ENCODE data around the gene MYO18A. TPM values are rescaled to one million over a fixed set of nuclear protein-coding genes. Genes with fewer than 3 reads are reported as not detected.

Gene MYO18A
- total RNA-seq, 3 donors from 2014 or later (not counting 1 experiment from before 2014, with no cell fraction given): 110 to 117 (median 115) TPM

GRCh38 chr17:29124925-29125273 lies 55.3 kb downstream of the MYO18A start:
- Mint-ChIP-seq H3K4me3 (no peak overlapping the region), H3K27ac (peak overlapping the region in 1 of 2 donors; percentile 68), H3K27me3 (ENCODE audit: low read depth in 2 of 2) (no peaks in the 10 kb centered on the region), H3K9me3 (no peaks in the 10 kb centered on the region), H3K4me1 (peaks cover 0 to 19% of the 10 kb centered on the region in 2 donors), H3K36me3 (no peaks in the 10 kb centered on the region)
- intact Hi-C loops (cut with micrococcal nuclease): no loop called here
- TF ChIP-seq CTCF (IDR thresholded peaks at IDR 0.05): no peak
- no peaks in the 10 kb centered on the region for H3K9me3 ChIP-seq (ENCODE audit: control insufficient read depth, insufficient read depth, low read length)
- DNase-seq: no peak
- 96% methylated on average over 5 of the region's 5 CpGs for WGBS (ENCODE audit: insufficient coverage)
- no peak for ATAC-seq
- no peak overlapping the region for H3K4me3 ChIP-seq (ENCODE audit: low read length)
- H3K36me3 ChIP-seq (ENCODE audit: control insufficient read depth, insufficient read depth, low read length): peaks cover 48% of the 10 kb centered on the region
- H3K4me1 ChIP-seq (ENCODE audit: control insufficient read depth, insufficient read depth, low read length): peaks cover 15% of the 10 kb centered on the region
- no peak overlapping the region for H3K27ac ChIP-seq (ENCODE audit: low read length)
- no peaks in the 10 kb centered on the region for H3K27me3 ChIP-seq (ENCODE audit: control insufficient read depth, insufficient read depth, low read length)

- Mint-ChIP-seq H3K4me1 (peaks cover 0 to 19% of the 10 kb centered on the region in 2 donors), H3K27ac (peak overlapping the region in 1 of 2 donors; percentile 68), H3K9me3 (no peaks in the 10 kb centered on the region), H3K4me3 (no peak overlapping the region), H3K27me3 (ENCODE audit: low read depth in 2 of 2) (no peaks in the 10 kb centered on the region), H3K36me3 (no peaks in the 10 kb centered on the region)
- intact Hi-C loops (cut with micrococcal nuclease): no loop called here
- ATAC-seq: peak; percentile 74 to 94 (median 84)
- TF ChIP-seq CTCF (IDR thresholded peaks at IDR 0.05): peak; percentile 38
- Histone ChIP-seq H3K36me3 (ENCODE audit: control insufficient read depth, insufficient read depth, low read length) (peaks cover 45% of the 10 kb centered on the region), H3K27me3 (ENCODE audit: control insufficient read depth, insufficient read depth, low read length) (no peaks in the 10 kb centered on the region), H3K4me1 (ENCODE audit: control insufficient read depth, insufficient read depth, low read length) (peaks cover 15% of the 10 kb centered on the region), H3K27ac (ENCODE audit: low read length) (no peak overlapping the region), H3K9me3 (ENCODE audit: control insufficient read depth, insufficient read depth, low read length) (no peaks in the 10 kb centered on the region), H3K4me3 (ENCODE audit: low read length) (no peak overlapping the region)
- 82% methylated on average over 13 of the region's 13 CpGs for WGBS (ENCODE audit: insufficient coverage)
- peak in 1 of 2 donors; percentile 75 for DNase-seq
These were observed 55.9 kb downstream of the MYO18A start for GRCh38 chr17:29124135-29124924.

GRCh38 chr17:29123111-29123510 lies 57.1 kb downstream of the MYO18A start:
- intact Hi-C loops (cut with micrococcal nuclease): no loop called here
- H3K36me3 Mint-ChIP-seq: no peaks in the 10 kb centered on the region
- ATAC-seq (no peak), DNase-seq (no peak)
- peaks cover 46% of the 10 kb centered on the region for H3K36me3 ChIP-seq (ENCODE audit: control insufficient read depth, insufficient read depth, low read length)
- 95% methylated on average over 9 of the region's 9 CpGs for WGBS (ENCODE audit: insufficient coverage)
- H3K27ac ChIP-seq (ENCODE audit: low read length): no peak overlapping the region
- no peak overlapping the region for H3K4me3 Mint-ChIP-seq
- H3K27me3 ChIP-seq (ENCODE audit: control insufficient read depth, insufficient read depth, low read length): no peaks in the 10 kb centered on the region
- no peak overlapping the region for H3K4me3 ChIP-seq (ENCODE audit: low read length)
- no peaks in the 10 kb centered on the region for H3K9me3 Mint-ChIP-seq
- H3K4me1 ChIP-seq (ENCODE audit: control insufficient read depth, insufficient read depth, low read length): peaks cover 15% of the 10 kb centered on the region
- H3K27ac Mint-ChIP-seq: no peak overlapping the region
- H3K9me3 ChIP-seq (ENCODE audit: control insufficient read depth, insufficient read depth, low read length): no peaks in the 10 kb centered on the region
- no peaks in the 10 kb centered on the region for H3K27me3 Mint-ChIP-seq (ENCODE audit: low read depth in 2 of 2)
- peaks cover 0 to 15% of the 10 kb centered on the region in 2 donors for H3K4me1 Mint-ChIP-seq
- TF ChIP-seq CTCF (IDR thresholded peaks at IDR 0.05): no peak

All from natural killer cell (primary cell).